BJ (cell line): ENCODE data around the gene TRIM60. TPM values are rescaled to one million over a fixed set of nuclear protein-coding genes. Genes with fewer than 3 reads are reported as not detected.

Experiments used
- CTCF ChIA-PET: fragments of 350-600 bp; formaldehyde crosslinking; extraction: SDS; loops from one replicate; lab custom pipeline; 2021; ENCODE audit warnings: antibody characterized with exemption, inconsistent platforms; lab: Yijun Ruan, JAX
- POLR2A ChIA-PET: fragments of 300-600 bp; sonication (Branson Sonifier 250); formaldehyde crosslinking; extraction: SDS; loops from one replicate; lab custom pipeline; 2021; ENCODE audit warnings: antibody characterized with exemption; lab: Charles Lee
- DNase-seq: peaks from one replicate; pipeline ENCODE4 v3.0.0-alpha.2; 2011; ENCODE audit warnings: low read depth
- H3K27me3 ChIP-seq: 2 replicates; pipeline ENCODE4 v1.6.0; 2011; ENCODE audit warnings: low read length; ENCODE audit not compliant: control insufficient read depth, insufficient read depth
- H3K36me3 ChIP-seq: 2 replicates; pipeline ENCODE4 v1.5.1; 2011; ENCODE audit warnings: low read length; ENCODE audit not compliant: control insufficient read depth, insufficient read depth
- H3K4me3 ChIP-seq: 2 replicates; pipeline ENCODE4 v1.5.1; 2011; ENCODE audit warnings: low read depth, mild to moderate bottlenecking, control low read depth, low read length
- CTCF ChIP-seq: IDR thresholded peaks from 2 replicates; pipeline ENCODE4 v1.5.1; 2011; ENCODE audit warnings: low read depth, mild to moderate bottlenecking, control low read depth, inconsistent platforms, low read length, moderate library complexity; ENCODE audit not compliant: insufficient read depth
- polyA plus RNA-seq: library from polyadenylated mRNA; depleted of rRNA; stranded (reverse); fragments of >200 nt; gene quantifications from 2 replicates; pipeline ENCODE4 v1.2.3, GENCODE V29; 2011

Gene TRIM60
- polyA plus RNA-seq, 1 experiment, result not detected

DNA sequence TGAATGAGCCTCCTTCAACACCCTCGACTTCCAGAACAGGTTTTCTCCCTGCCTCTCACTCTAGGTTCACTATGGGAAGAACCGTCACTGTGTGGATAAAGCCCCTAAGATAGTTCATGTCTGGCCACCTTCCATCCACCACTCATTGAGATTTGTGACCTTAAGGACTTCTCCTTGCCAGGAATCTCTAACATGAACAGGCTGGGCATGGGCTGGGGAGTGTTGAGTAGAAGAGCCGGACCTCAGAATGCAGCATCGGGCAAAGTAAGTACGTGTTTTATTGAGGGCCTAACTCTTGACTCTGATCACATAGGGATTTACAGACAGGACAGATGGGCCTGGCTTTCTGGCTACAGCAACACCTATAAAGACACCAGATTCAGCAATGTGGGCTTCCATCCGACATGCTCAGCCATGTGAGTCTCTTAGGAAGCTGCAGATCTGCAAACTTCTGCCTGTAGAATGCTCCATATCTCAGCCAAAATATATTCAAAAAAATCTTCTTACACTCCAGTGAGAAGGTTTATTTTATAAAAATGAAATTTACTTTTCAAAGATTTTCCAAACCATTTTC, 26.4 kb upstream of the TRIM60 start:
- no peak for TF ChIP-seq CTCF
- no peak for DNase-seq
- Histone ChIP-seq H3K36me3 (no peaks in the 10 kb centered on the region), H3K4me3 (no peak overlapping the region), H3K27me3 (no peaks in the 10 kb centered on the region; the same call in 1 of the 2 replicates)
- CTCF ChIA-PET, result no interaction called here
- POLR2A ChIA-PET, result no interaction called here

GRCh38 chr4:165006456-165006855, 25.3 kb upstream of the TRIM60 start:
- DNase-seq, result no peak
- no peak for TF ChIP-seq CTCF
- ChIA-PET POLR2A (no interaction called here), CTCF (no interaction called here)
- Histone ChIP-seq H3K36me3 (no peaks in the 10 kb centered on the region), H3K27me3 (no peaks in the 10 kb centered on the region; the same call in 1 of the 2 replicates), H3K4me3 (no peak overlapping the region)

- Histone ChIP-seq H3K4me3 (no peak overlapping the region), H3K27me3 (no peaks in the 10 kb centered on the region; the same call in 1 of the 2 replicates), H3K36me3 (no peaks in the 10 kb centered on the region)
- CTCF ChIA-PET, result interaction anchor here (1.1 kb wide), 1 partner anchor 10 kb away, joined by 3 read pairs; no protein-coding TSS in a partner anchor
- POLR2A ChIA-PET, result no interaction called here
- DNase-seq, result no peak
- no peak for TF ChIP-seq CTCF
Observed at GRCh38 chr4:165006886-165007285, 24.9 kb upstream of the TRIM60 start.

GRCh38 chr4:165009493-165010227, 22.1 kb upstream of the TRIM60 start:
- no peak overlapping the region for H3K4me3 ChIP-seq
- ChIA-PET POLR2A (interaction anchor here (0.5 kb wide), 1 partner anchor 1445 kb away, joined by 6 read pairs; no protein-coding TSS in a partner anchor), CTCF (no interaction called here)
- DNase-seq, result no peak
- no peak for TF ChIP-seq CTCF
- H3K36me3 ChIP-seq, result no peaks in the 10 kb centered on the region
- H3K27me3 ChIP-seq, result no peaks in the 10 kb centered on the region; the same call in 1 of the 2 replicates

GRCh38 chr4:165010487-165010886, 21.3 kb upstream of the TRIM60 start:
- CTCF ChIA-PET, result no interaction called here
- no peak for TF ChIP-seq CTCF
- Histone ChIP-seq H3K36me3 (no peaks in the 10 kb centered on the region), H3K27me3 (no peaks in the 10 kb centered on the region; the same call in 1 of the 2 replicates), H3K4me3 (no peak overlapping the region)
- no peak for DNase-seq
- POLR2A ChIA-PET, result no interaction called here
